ENCODE results near the gene ZSWIM9.

DNA sequence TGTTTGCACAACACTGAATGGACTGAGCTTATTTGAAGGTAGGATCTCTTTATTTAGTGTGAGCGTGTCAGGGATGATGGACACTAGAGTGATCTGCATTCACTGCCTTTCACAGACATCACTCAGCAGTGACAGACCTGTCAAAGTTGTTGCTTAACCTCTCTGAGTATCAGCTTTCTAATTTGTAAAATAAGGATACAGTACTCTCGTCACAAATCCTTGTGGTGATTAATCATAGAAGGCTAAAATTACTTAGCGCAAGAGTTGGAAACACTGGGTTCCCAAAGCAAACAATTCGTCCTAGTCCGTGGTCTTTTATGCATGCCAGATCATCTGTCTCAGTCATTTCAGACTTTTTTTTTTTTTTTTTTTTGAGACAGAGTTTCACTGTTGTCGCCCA is 68.6 kb downstream of the ZSWIM9 start:
- TF ChIP-seq, protein P1, sequence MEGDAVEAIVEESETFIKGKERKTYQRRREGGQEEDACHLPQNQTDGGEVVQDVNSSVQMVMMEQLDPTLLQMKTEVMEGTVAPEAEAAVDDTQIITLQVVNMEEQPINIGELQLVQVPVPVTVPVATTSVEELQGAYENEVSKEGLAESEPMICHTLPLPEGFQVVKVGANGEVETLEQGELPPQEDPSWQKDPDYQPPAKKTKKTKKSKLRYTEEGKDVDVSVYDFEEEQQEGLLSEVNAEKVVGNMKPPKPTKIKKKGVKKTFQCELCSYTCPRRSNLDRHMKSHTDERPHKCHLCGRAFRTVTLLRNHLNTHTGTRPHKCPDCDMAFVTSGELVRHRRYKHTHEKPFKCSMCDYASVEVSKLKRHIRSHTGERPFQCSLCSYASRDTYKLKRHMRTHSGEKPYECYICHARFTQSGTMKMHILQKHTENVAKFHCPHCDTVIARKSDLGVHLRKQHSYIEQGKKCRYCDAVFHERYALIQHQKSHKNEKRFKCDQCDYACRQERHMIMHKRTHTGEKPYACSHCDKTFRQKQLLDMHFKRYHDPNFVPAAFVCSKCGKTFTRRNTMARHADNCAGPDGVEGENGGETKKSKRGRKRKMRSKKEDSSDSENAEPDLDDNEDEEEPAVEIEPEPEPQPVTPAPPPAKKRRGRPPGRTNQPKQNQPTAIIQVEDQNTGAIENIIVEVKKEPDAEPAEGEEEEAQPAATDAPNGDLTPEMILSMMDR (IDR thresholded peaks at IDR 0.05; ENCODE audit: low read depth, low read length, missing input control), result no peak
- TF ChIP-seq TAF1 (conservative IDR thresholded peaks at IDR 0.05), result no peak
- TF ChIP-seq, protein P2, sequence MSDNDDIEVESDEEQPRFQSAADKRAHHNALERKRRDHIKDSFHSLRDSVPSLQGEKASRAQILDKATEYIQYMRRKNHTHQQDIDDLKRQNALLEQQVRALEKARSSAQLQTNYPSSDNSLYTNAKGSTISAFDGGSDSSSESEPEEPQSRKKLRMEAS (IDR thresholded peaks at IDR 0.05), result no peak
- TF ChIP-seq SP1 (IDR thresholded peaks at IDR 0.05), result no peak
- TF ChIP-seq RXRA (IDR thresholded peaks at IDR 0.05), result no peak
- TF ChIP-seq FOXA1 (IDR thresholded peaks at IDR 0.05), result no peak
- TF ChIP-seq GABPA (IDR thresholded peaks at IDR 0.05 in 1 of 2, conservative IDR thresholded peaks at IDR 0.05 in 1 of 2), result no peak
- TF ChIP-seq JUND (IDR thresholded peaks at IDR 0.05), result no peak
- no peak for TF ChIP-seq FOXA2 (IDR thresholded peaks at IDR 0.05)
- TF ChIP-seq HNF4G (IDR thresholded peaks at IDR 0.05), result no peak
- TF ChIP-seq EGR1 (IDR thresholded peaks at IDR 0.05; ENCODE audit: low read depth in 2 of 2), result no peak
- TF ChIP-seq, protein P3, sequence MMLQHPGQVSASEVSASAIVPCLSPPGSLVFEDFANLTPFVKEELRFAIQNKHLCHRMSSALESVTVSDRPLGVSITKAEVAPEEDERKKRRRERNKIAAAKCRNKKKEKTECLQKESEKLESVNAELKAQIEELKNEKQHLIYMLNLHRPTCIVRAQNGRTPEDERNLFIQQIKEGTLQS (IDR thresholded peaks at IDR 0.05), result no peak

All from liver (tissue), 3 donors.